Measurements from ENCODE around the gene ZNF17. TPM values are rescaled to one million over a fixed set of nuclear protein-coding genes. Genes with fewer than 3 reads are reported as not detected.
A peak's percentile ranks its signal among the peaks of the same experiment; 100 is the strongest.

Gene ZNF17
- total and polyA plus RNA-seq, 2 donors from 2014 or later: 3.6 to 17.7 TPM

DNA sequence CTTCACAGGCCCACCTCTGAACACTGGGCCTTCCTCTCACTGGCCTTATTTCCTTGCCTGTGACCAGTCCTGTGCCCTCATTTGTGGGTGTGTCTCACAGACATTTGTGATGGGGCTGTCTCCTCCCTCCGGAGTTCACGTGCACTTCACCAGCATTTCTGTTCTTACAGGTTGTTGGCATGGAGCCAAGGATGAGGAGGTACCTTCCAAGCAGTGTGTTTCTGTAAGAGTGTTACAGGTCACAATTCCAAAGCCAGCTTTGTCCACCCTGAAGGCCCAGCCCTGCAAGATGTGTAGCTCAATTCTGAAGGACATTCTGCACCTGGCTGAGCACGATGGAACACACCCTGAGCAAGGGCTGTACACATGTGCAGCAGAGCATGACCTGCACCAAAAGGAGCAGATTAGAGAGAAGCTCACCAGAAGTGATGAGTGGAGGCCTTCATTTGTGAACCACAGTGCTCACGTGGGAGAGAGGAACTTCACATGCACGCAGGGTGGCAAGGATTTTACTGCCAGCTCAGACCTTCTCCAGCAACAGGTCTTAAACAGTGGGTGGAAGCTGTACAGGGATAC is 32.2 kb downstream of the ZNF17 start:
- FAIRE-seq: no peak
- Histone ChIP-seq H3K27me3 (ENCODE audit: control insufficient read depth, insufficient read depth, low read length) (no peaks in the 10 kb centered on the region), H3K9ac (ENCODE audit: low read length in 3 of 3) (no peak overlapping the region), H3K9me3 (ENCODE audit: control insufficient read depth in 2 of 3, insufficient read depth in 1 of 3, low read length in 3 of 3) (peaks cover 0 to 37% (median 9%) of the 10 kb centered on the region in 3 donors), H3K4me1 (ENCODE audit: control insufficient read depth in 2 of 3, insufficient read depth in 2 of 3, low read depth in 1 of 3, low read length in 3 of 3) (no peaks in the 10 kb centered on the region), H3K36me3 (ENCODE audit: control insufficient read depth in 2 of 3, insufficient read depth in 3 of 3, low read length in 3 of 3) (peaks cover 10 to 26% (median 22%) of the 10 kb centered on the region in 3 donors), H3K4me3 (ENCODE audit: low read length in 3 of 3) (no peak overlapping the region), H3K27ac (ENCODE audit: low read depth in 2 of 2, low read length in 2 of 2) (no peak overlapping the region)
- no peak for DNase-seq
- intact Hi-C loops (cut with DNase I): no loop called here
- TF ChIP-seq, protein P1, sequence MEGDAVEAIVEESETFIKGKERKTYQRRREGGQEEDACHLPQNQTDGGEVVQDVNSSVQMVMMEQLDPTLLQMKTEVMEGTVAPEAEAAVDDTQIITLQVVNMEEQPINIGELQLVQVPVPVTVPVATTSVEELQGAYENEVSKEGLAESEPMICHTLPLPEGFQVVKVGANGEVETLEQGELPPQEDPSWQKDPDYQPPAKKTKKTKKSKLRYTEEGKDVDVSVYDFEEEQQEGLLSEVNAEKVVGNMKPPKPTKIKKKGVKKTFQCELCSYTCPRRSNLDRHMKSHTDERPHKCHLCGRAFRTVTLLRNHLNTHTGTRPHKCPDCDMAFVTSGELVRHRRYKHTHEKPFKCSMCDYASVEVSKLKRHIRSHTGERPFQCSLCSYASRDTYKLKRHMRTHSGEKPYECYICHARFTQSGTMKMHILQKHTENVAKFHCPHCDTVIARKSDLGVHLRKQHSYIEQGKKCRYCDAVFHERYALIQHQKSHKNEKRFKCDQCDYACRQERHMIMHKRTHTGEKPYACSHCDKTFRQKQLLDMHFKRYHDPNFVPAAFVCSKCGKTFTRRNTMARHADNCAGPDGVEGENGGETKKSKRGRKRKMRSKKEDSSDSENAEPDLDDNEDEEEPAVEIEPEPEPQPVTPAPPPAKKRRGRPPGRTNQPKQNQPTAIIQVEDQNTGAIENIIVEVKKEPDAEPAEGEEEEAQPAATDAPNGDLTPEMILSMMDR (IDR thresholded peaks at IDR 0.05; ENCODE audit: borderline replicate concordance, extremely low read depth, insufficient read depth): no peak

GRCh38 chr19:57452307-57452706 is 41.3 kb downstream of the ZNF17 start:
- Histone ChIP-seq H3K27ac (ENCODE audit: low read depth in 2 of 2, low read length in 2 of 2) (no peak overlapping the region), H3K9me3 (ENCODE audit: control insufficient read depth in 2 of 3, insufficient read depth in 1 of 3, low read length in 3 of 3) (peaks cover 0 to 20% (median 4%) of the 10 kb centered on the region in 3 donors), H3K4me3 (ENCODE audit: low read length in 3 of 3) (no peak overlapping the region), H3K9ac (ENCODE audit: low read length in 3 of 3) (no peak overlapping the region), H3K4me1 (ENCODE audit: control insufficient read depth in 2 of 3, insufficient read depth in 2 of 3, low read depth in 1 of 3, low read length in 3 of 3) (no peaks in the 10 kb centered on the region), H3K27me3 (ENCODE audit: control insufficient read depth, insufficient read depth, low read length) (no peaks in the 10 kb centered on the region), H3K36me3 (ENCODE audit: control insufficient read depth in 2 of 3, insufficient read depth in 3 of 3, low read length in 3 of 3) (peaks cover 0 to 2% (median 0%) of the 10 kb centered on the region in 3 donors)
- FAIRE-seq: no peak
- intact Hi-C loops (cut with DNase I): no loop called here
- TF ChIP-seq, protein P1 (IDR thresholded peaks at IDR 0.05; ENCODE audit: borderline replicate concordance, extremely low read depth, insufficient read depth): no peak
- no peak for DNase-seq

GRCh38 chr19:57465680-57466381 is 54.9 kb downstream of the ZNF17 start:
- intact Hi-C loops (cut with DNase I): no loop called here
- peaks cover 4 to 20% (median 5%) of the 10 kb centered on the region in 3 donors for H3K36me3 ChIP-seq (ENCODE audit: control insufficient read depth in 2 of 3, insufficient read depth in 3 of 3, low read length in 3 of 3)
- peaks cover 10 to 65% (median 21%) of the 10 kb centered on the region in 3 donors for H3K9me3 ChIP-seq (ENCODE audit: control insufficient read depth in 2 of 3, insufficient read depth in 1 of 3, low read length in 3 of 3)
- peak overlapping the region in 1 of 3 donors; percentile 35 for H3K4me3 ChIP-seq (ENCODE audit: low read length in 3 of 3)
- no peaks in the 10 kb centered on the region for H3K4me1 ChIP-seq (ENCODE audit: control insufficient read depth in 2 of 3, insufficient read depth in 2 of 3, low read depth in 1 of 3, low read length in 3 of 3)
- no peak overlapping the region for H3K9ac ChIP-seq (ENCODE audit: low read length in 3 of 3)
- H3K27me3 ChIP-seq (ENCODE audit: control insufficient read depth, insufficient read depth, low read length): no peaks in the 10 kb centered on the region
- TF ChIP-seq, protein P1 (IDR thresholded peaks at IDR 0.05; ENCODE audit: borderline replicate concordance, extremely low read depth, insufficient read depth): no peak
- no peak for FAIRE-seq
- no peak overlapping the region for H3K27ac ChIP-seq (ENCODE audit: low read depth in 2 of 2, low read length in 2 of 2)
- DNase-seq: no peak
